HepG2 (cell line): Measurements from ENCODE around the gene SCAI. TPM values are rescaled to one million over a fixed set of nuclear protein-coding genes. Genes with fewer than 3 reads are reported as not detected.

ENCODE experiments used
- ATAC-seq: fragments of 200-7000 bp; cut with Tn5 transposase; 3 replicates; pipeline ENCODE4 v1.9.1; 2020; ENCODE audit warnings: mild to moderate bottlenecking, moderate library complexity
- BruUV-seq: library from RNA; stranded (reverse); fragments of 400-500 nt; replicated peaks from 2 replicates; lab custom pipeline; 2021; lab: Mats Ljungman, UMichigan
- CTCF ChIA-PET: fragments of 300-600 bp; formaldehyde crosslinking; extraction: SDS; loops from one replicate; lab custom pipeline; 2021; ENCODE audit warnings: low total read pairs, inconsistent platforms, low intra/inter-chr PET ratio; lab: Yijun Ruan, JAX
- POLR2A ChIA-PET: fragments of 350-600 bp; sonication (Branson Sonifier 250); formaldehyde crosslinking; loops from one replicate; lab custom pipeline; 2020; ENCODE audit warnings: antibody characterized with exemption, inconsistent platforms; lab: Yijun Ruan, JAX
- DNase-seq: peaks from one replicate; pipeline ENCODE4 v3.0.0-alpha.2; 2015; ENCODE audit warnings: low spot score
- FAIRE-seq: peaks from 3 replicates; lab custom pipeline; 2011; peaks lifted over from hg19 to GRCh38; lab: Jason Lieb, UNC
- H2AFZ ChIP-seq: one replicate; pipeline ENCODE4 v1.6.1; 2011; ENCODE audit warnings: low read length, inconsistent platforms
- H3K27ac ChIP-seq: fragments of 300-600 bp; 3 replicates; pipeline ENCODE4 v1.8.0; 2011; ENCODE audit warnings: mixed run types, mild to moderate bottlenecking, mixed read lengths, low read length, inconsistent platforms; ENCODE audit not compliant: insufficient read depth; ENCODE audit errors: extremely low read length
- H3K27me3 ChIP-seq, 2 experiments: fragments of 200-600 bp in 1 of 2; 2 replicates in 1 of 2; 3 replicates in 1 of 2; pipeline versions ENCODE4 v1.6.0 to v1.8.0; 2011; ENCODE audit warnings: low read length in 2 of 2, mild to moderate bottlenecking in 2 of 2, moderate library complexity in 2 of 2, inconsistent platforms in 1 of 2; ENCODE audit not compliant: insufficient read depth in 2 of 2, control insufficient read depth in 1 of 2
- H3K36me3 ChIP-seq, 2 experiments: fragments of 200-600 bp in 1 of 2; replicated peaks in 1 of 2; 2 replicates in 1 of 2; 3 replicates in 1 of 2; pipeline versions ENCODE4 v1.5.1 to v1.8.0; 2011; ENCODE audit warnings: low read length in 2 of 2, inconsistent platforms in 1 of 2; ENCODE audit not compliant: insufficient read depth in 2 of 2, control insufficient read depth in 1 of 2
- H3K4me1 ChIP-seq: 2 replicates; pipeline ENCODE4 v1.5.1; 2012; ENCODE audit warnings: low read length, inconsistent platforms; ENCODE audit not compliant: insufficient read depth
- H3K4me2 ChIP-seq: 2 replicates; pipeline ENCODE4 v1.6.0; 2011; ENCODE audit warnings: low read depth, low read length, inconsistent platforms
- H3K4me3 ChIP-seq, 3 experiments: fragments of 200-600 bp in 1 of 3; sonication (generic), shearing (Covaris generic) in 1 of 3; replicated peaks in 1 of 3; 2 replicates each; pipeline ENCODE4 v1.5.1; 2011 to 2016; ENCODE audit warnings: low read length in 3 of 3, inconsistent platforms in 2 of 3, low read depth in 2 of 3, mild to moderate bottlenecking in 2 of 3, control low read depth in 1 of 3, mixed read lengths in 1 of 3; ENCODE audit not compliant: insufficient read depth in 1 of 3
- H3K79me2 ChIP-seq: one replicate; pipeline ENCODE4 v1.6.1; 2011; ENCODE audit warnings: low read length, inconsistent platforms; ENCODE audit not compliant: insufficient read depth
- H3K9ac ChIP-seq: 2 replicates; pipeline ENCODE4 v1.6.0; 2011; ENCODE audit warnings: mild to moderate bottlenecking, low read depth, low read length, inconsistent platforms; ENCODE audit not compliant: insufficient read depth
- H3K9me3 ChIP-seq: 2 replicates; pipeline ENCODE4 v1.5.1; 2012; ENCODE audit warnings: mild to moderate bottlenecking, low read length
- H4K20me1 ChIP-seq: 2 replicates; pipeline ENCODE4 v1.6.0; 2011; ENCODE audit warnings: inconsistent platforms, mild to moderate bottlenecking, low read length, moderate library complexity; ENCODE audit not compliant: insufficient read depth
- AHR ChIP-seq: IDR thresholded peaks from 2 replicates; pipeline ENCODE4 v1.6.1; 2018; ENCODE audit warnings: missing genetic modification reagents, missing compliant biosample characterization
- ARHGAP35 ChIP-seq: sonication (generic); formaldehyde crosslinking; IDR thresholded peaks from 2 replicates; pipeline ENCODE4 v1.9.0; 2022; ENCODE audit warnings: mild to moderate bottlenecking, inconsistent platforms, moderate library complexity, missing genetic modification reagents, borderline replicate concordance
- CREB3 ChIP-seq: sonication (generic); formaldehyde crosslinking; IDR thresholded peaks from 2 replicates; pipeline ENCODE4 v1.5.0; 2020; ENCODE audit warnings: missing genetic modification reagents
- MBD4 ChIP-seq: IDR thresholded peaks from 2 replicates; pipeline ENCODE4 v1.6.1; 2012; ENCODE audit warnings: low read length, inconsistent platforms, borderline replicate concordance
- MXD4 ChIP-seq: IDR thresholded peaks from 2 replicates; pipeline ENCODE4 v1.6.1; 2016; ENCODE audit warnings: mild to moderate bottlenecking, missing biosample characterization, missing genetic modification reagents
- NCOA5 ChIP-seq: sonication (generic); formaldehyde crosslinking; IDR thresholded peaks from 2 replicates; pipeline ENCODE4 v1.4.0; 2020; ENCODE audit warnings: missing genetic modification reagents
- NPAS2 ChIP-seq: sonication (generic); formaldehyde crosslinking; IDR thresholded peaks from 2 replicates; pipeline ENCODE4 v1.8.0; 2022; ENCODE audit warnings: mild to moderate bottlenecking, missing genetic modification reagents, borderline replicate concordance
- ZBTB43 ChIP-seq: sonication (generic); formaldehyde crosslinking; conservative IDR thresholded peaks from 2 replicates; pipeline ENCODE4 v1.4.0; 2020; ENCODE audit warnings: missing genetic modification reagents
- WGBS: methylation state at CpG from one replicate; pipeline ENCODE4 v1.1.6; 2017; ENCODE audit warnings: low lambda C conversion rate; 5-methylcytosine and 5-hydroxymethylcytosine counted together
- in situ Hi-C: cut with HindIII; loops from 2 replicates; pipeline ENCODE4 v1.10.0; 2017; ENCODE audit warnings: low pct_unique_long_range_greater_than_20kb; ENCODE audit not compliant: extremely low pct_ligation_motif_present
- intact Hi-C: fragments of 100-400 bp; cut with micrococcal nuclease; formaldehyde crosslinking; loops from one replicate; pipeline ENCODE4 v1.10.0; 2022; ENCODE audit not compliant: unreplicated experiment
- polyA plus RNA-seq, 8 experiments: library from polyadenylated mRNA; depleted of rRNA in 3 of 8; stranded (reverse) in 7 of 8; unstranded in 1 of 8; fragments of >200 nt; fragmentation: Illumina TruSeq in 4 of 8; extraction: Trizol in 4 of 8; gene quantifications; 2 replicates each; pipeline versions ENCODE4 v1.2.1 to v1.2.3, GENCODE V29; 2011 to 2016; ENCODE audit warnings: low read depth in 4 of 8, missing spikeins in 1 of 8, mixed read lengths in 1 of 8; ENCODE audit not compliant: insufficient read depth in 1 of 8
- total RNA-seq, 5 experiments: library from RNA; depleted of rRNA; stranded (reverse); fragments of >200 nt; fragmentation: Illumina TruSeq; extraction: Trizol; gene quantifications; 2 replicates each; pipeline ENCODE4 v1.2.3, GENCODE V29; 2016; ENCODE audit warnings: low read depth in 1 of 5

The SCAI gene
- total and polyA plus RNA-seq, 2 of the 13 experiments (the other 11 are each of a cell fraction or from before 2014, with no cell fraction given): 4.4 to 8.4 TPM

GRCh38 chr9:125126019-125126746, 17.1 kb downstream of the SCAI start:
- Histone ChIP-seq H3K27me3 (no peaks in the 10 kb centered on the region), H3K27ac (no peak overlapping the region), H4K20me1 (no peaks in the 10 kb centered on the region), H3K79me2 (no peaks in the 10 kb centered on the region), H3K4me3 (no peak overlapping the region), H3K9me3 (no peaks in the 10 kb centered on the region), H3K36me3 (no peaks in the 10 kb centered on the region)
- BruUV-seq: no TSS peak
- WGBS: 97% methylated on average over 2 of the region's 2 CpGs
- POLR2A ChIA-PET: interaction anchor here (1.2 kb wide), 1 partner anchor 115 kb away, joined by 3 read pairs; the partner anchor contains the start of gene HSPA5
- CTCF ChIA-PET: no interaction called here
- ATAC-seq: no peak
- in situ Hi-C loops: no loop called here
- TF ChIP-seq CREB3 (CRISPR knock-in tag) (no peak), MBD4 (no peak), NCOA5 (no peak), ARHGAP35 (no peak), MXD4 (CRISPR knock-in tag) (no peak), AHR (CRISPR knock-in tag) (no peak), ZBTB43 (CRISPR knock-in tag) (no peak), NPAS2 (CRISPR knock-in tag) (no peak)
- TF ChIP-seq, all 625 proteins: peak for 0
- intact Hi-C loops: no loop called here
- FAIRE-seq (no peak), DNase-seq (no peak)
- Histone ChIP-seq H2AFZ (no peak overlapping the region), H3K4me1 (peaks cover 7% of the 10 kb centered on the region; the same call in 1 of the 2 replicates), H3K4me2 (no peak overlapping the region), H3K9ac (no peak overlapping the region)
